ENCODE results near the gene TMEM52B. TPM values are rescaled to one million over a fixed set of nuclear protein-coding genes. Genes with fewer than 3 reads are reported as not detected.

The TMEM52B gene
- 147 TPM for polyA plus RNA-seq (ENCODE audit: insufficient read length)
- long read RNA-seq, donor 1, transcript TMEM52B-201 (4 exons, 2,731 nt) = major isoform, 17 of 48 reads
- long read RNA-seq, donor 1, partial matches to known transcripts = 29 of 48 reads
- long read RNA-seq, donor 1, other reads (novel, unspliced or antisense) = 0 of 48 reads
- long read RNA-seq, donor 2, partial matches to known transcripts = 19 of 24 reads
- long read RNA-seq, donor 2, other reads (novel, unspliced or antisense) = 0 of 24 reads
- long read RNA-seq, donor 3, transcript TMEM52B-201 (4 exons, 2,731 nt) = major isoform, 5 of 28 reads
- long read RNA-seq, donor 3, partial matches to known transcripts = 19 of 28 reads
- long read RNA-seq, donor 3, other reads (novel, unspliced or antisense) = 0 of 28 reads
- long read RNA-seq, donor 4 = 0 reads
- long read RNA-seq, donor 5, transcript TMEM52B-201 (4 exons, 2,731 nt) = major isoform, 17 of 73 reads
- long read RNA-seq, donor 5, partial matches to known transcripts = 53 of 73 reads
- long read RNA-seq, donor 5, other reads (novel, unspliced or antisense) = 0 of 73 reads
- long read RNA-seq, donor 6, transcript TMEM52B-201 (4 exons, 2,731 nt) = major isoform, 9 of 116 reads
- long read RNA-seq, donor 6, partial matches to known transcripts = 106 of 116 reads
- long read RNA-seq, donor 6, other reads (novel, unspliced or antisense) = 0 of 116 reads
- long read RNA-seq, donor 7, transcript TMEM52B-201 (4 exons, 2,731 nt) = major isoform, 14 of 56 reads
- long read RNA-seq, donor 7, partial matches to known transcripts = 37 of 56 reads
- long read RNA-seq, donor 7, other reads (novel, unspliced or antisense) = 0 of 56 reads
- long read RNA-seq, donor 8, partial matches to known transcripts = 16 of 18 reads
- long read RNA-seq, donor 8, other reads (novel, unspliced or antisense) = 0 of 18 reads

GRCh38 chr12:10178821-10179220 lies at the start of gene TMEM52B:
TSS of gene TMEM52B (plus strand) at chr12:10179032. CDS start at chr12:10179575, 543 bp downstream.
- no peak for DNase-seq

- no peak for DNase-seq
Measured at GRCh38 chr12:10130042-10130441, 48.8 kb upstream of the TMEM52B start, which contains the start of gene CLEC7A. TSS of gene CLEC7A (minus strand) at chr12:10130199. CDS start at chr12:10130082, 117 bp downstream.

GRCh38 chr12:10131111-10131690 lies 47.6 kb upstream of the TMEM52B start:
- no peak for DNase-seq

- DNase-seq = no peak
Measured at GRCh38 chr12:10132850-10133370, 45.9 kb upstream of the TMEM52B start.

- DNase-seq = no peak
Measured at GRCh38 chr12:10135126-10135525, 43.7 kb upstream of the TMEM52B start.

- DNase-seq = no peak
Measured at GRCh38 chr12:10136637-10137205, 42.1 kb upstream of the TMEM52B start.

- DNase-seq = peak; percentile 40
Measured at GRCh38 chr12:10140001-10140400, 38.8 kb upstream of the TMEM52B start.

GRCh38 chr12:10142976-10143589 lies 35.7 kb upstream of the TMEM52B start:
- no peak for DNase-seq

- DNase-seq = no peak
Measured at GRCh38 chr12:10147714-10148403, 31.0 kb upstream of the TMEM52B start.

GRCh38 chr12:10151621-10152020 lies 27.2 kb upstream of the TMEM52B start:
- no peak for DNase-seq

- peak; percentile 63 for DNase-seq
Measured at GRCh38 chr12:10153271-10154144, 25.3 kb upstream of the TMEM52B start.

- no peak for DNase-seq
Measured at GRCh38 chr12:10154145-10154496, 24.7 kb upstream of the TMEM52B start.

GRCh38 chr12:10155966-10156365 lies 22.9 kb upstream of the TMEM52B start:
- no peak for DNase-seq

GRCh38 chr12:10158406-10158805 lies 20.4 kb upstream of the TMEM52B start:
- DNase-seq = no peak

GRCh38 chr12:10159280-10159679 lies 19.6 kb upstream of the TMEM52B start:
- DNase-seq = no peak

- no peak for DNase-seq
Measured at GRCh38 chr12:10160617-10161385, 18.0 kb upstream of the TMEM52B start.

GRCh38 chr12:10163084-10163483 lies 15.7 kb upstream of the TMEM52B start:
- DNase-seq = no peak

GRCh38 chr12:10165421-10165820 lies 13.4 kb upstream of the TMEM52B start:
- DNase-seq = no peak

GRCh38 chr12:10167599-10167998 lies 11.2 kb upstream of the TMEM52B start:
- DNase-seq = no peak
